NB4 (cell line): ENCODE measurements around the gene CTTNBP2.

Experiments used
- DNase-seq: peaks from one replicate; pipeline ENCODE4 v3.0.0; 2010; ENCODE audit warnings: low read depth
- H3K4me3 ChIP-seq: one replicate; pipeline ENCODE4 v1.5.1; 2011; ENCODE audit warnings: mild to moderate bottlenecking, low read depth, low read length, moderate library complexity
- CTCF ChIP-seq: IDR thresholded peaks from one replicate; pipeline ENCODE4 v1.5.1; 2012; ENCODE audit warnings: low read depth, low read length
- MAX ChIP-seq: IDR thresholded peaks from 2 replicates; pipeline ENCODE4 v1.6.1; 2011; ENCODE audit warnings: low read depth, low read length
- MYC ChIP-seq: IDR thresholded peaks from 2 replicates; pipeline ENCODE4 v1.6.1; 2011; ENCODE audit warnings: low read depth, low read length
- POLR2A ChIP-seq: IDR thresholded peaks from 2 replicates; pipeline ENCODE4 v1.6.1; 2011; ENCODE audit warnings: mild to moderate bottlenecking; ENCODE audit not compliant: insufficient read length; ENCODE audit errors: extremely low read depth

CTTNBP2 gene

GRCh38 chr7:117854186-117854585, 19.1 kb downstream of the CTTNBP2 start:
- DNase-seq, result no peak
- no peak overlapping the region for H3K4me3 ChIP-seq
- TF ChIP-seq CTCF, result no peak
- TF ChIP-seq MAX, result no peak
- TF ChIP-seq POLR2A, result no peak
- TF ChIP-seq MYC, result no peak

GRCh38 chr7:117848941-117849340, 24.3 kb downstream of the CTTNBP2 start:
- no peak for TF ChIP-seq MYC
- no peak for TF ChIP-seq CTCF
- no peak for TF ChIP-seq MAX
- TF ChIP-seq POLR2A, result no peak
- no peak for DNase-seq
- H3K4me3 ChIP-seq, result no peak overlapping the region

- no peak for TF ChIP-seq MYC
- no peak for TF ChIP-seq CTCF
- TF ChIP-seq POLR2A, result no peak
- no peak for TF ChIP-seq MAX
- H3K4me3 ChIP-seq, result no peak overlapping the region
- DNase-seq, result no peak
Measured at GRCh38 chr7:117844678-117845077, 28.6 kb downstream of the CTTNBP2 start.

GRCh38 chr7:117841611-117842010, 31.6 kb downstream of the CTTNBP2 start:
- TF ChIP-seq MAX (no peak), MYC (no peak), POLR2A (no peak), CTCF (no peak)

GRCh38 chr7:117841011-117841410, 32.2 kb downstream of the CTTNBP2 start:
- no peak for DNase-seq
- TF ChIP-seq CTCF, result no peak
- no peak for TF ChIP-seq POLR2A
- TF ChIP-seq MAX, result no peak
- no peak for TF ChIP-seq MYC

More at GRCh38 chr7:117841611-117842010, 31.6 kb downstream of the CTTNBP2 start:
- no peak for DNase-seq
- no peak overlapping the region for H3K4me3 ChIP-seq

GRCh38 chr7:117839507-117839906, 33.7 kb downstream of the CTTNBP2 start:
- DNase-seq, result no peak
- H3K4me3 ChIP-seq, result no peak overlapping the region
- TF ChIP-seq CTCF, result no peak
- no peak for TF ChIP-seq MAX
- TF ChIP-seq MYC, result no peak
- TF ChIP-seq POLR2A, result no peak

More at GRCh38 chr7:117841011-117841410, 32.2 kb downstream of the CTTNBP2 start:
- no peak overlapping the region for H3K4me3 ChIP-seq
